ENCODE results near the gene BRAT1. TPM values are rescaled to one million over a fixed set of nuclear protein-coding genes. Genes with fewer than 3 reads are reported as not detected.

BRAT1 gene
- total RNA-seq, 3 donors from 2014 or later, result 20.7 to 27.9 (median 22.1) TPM

DNA sequence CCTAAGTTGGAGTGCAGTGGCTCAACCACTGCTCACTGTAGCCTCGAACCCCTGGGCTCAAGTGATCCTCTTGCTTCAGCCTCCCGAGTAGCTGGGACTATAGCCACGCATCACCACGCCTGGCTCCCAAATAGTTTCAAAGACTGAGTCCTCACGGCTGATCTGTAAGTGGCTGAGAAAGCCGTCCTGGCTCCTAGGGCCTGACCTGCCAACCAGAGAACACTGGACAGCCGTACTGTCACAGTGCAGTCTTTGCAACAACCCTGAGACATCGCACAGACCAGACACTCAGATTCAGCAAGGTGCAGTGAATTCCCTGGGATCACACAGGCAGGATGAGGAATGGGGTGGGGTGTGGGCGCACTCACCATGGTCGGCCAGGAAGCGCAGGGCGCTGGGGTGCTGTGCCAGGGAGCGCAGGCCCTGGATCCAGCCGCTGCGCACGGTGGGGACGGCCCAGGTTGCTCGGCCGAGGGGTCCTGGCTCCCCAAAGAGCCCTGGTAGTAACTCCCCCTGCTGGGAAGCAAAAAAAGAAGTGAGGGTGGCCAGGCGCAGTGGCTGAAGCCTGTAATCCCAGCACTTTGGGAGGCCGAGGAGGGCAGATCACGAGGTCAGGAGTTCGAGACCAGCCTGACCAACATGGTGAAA lies 10.7 kb downstream of the BRAT1 start:
- intact Hi-C loops (cut with DNase I, micrococcal nuclease), result no loop called here
- Histone ChIP-seq H3K36me3 (ENCODE audit: low read depth) (no peaks in the 10 kb centered on the region), H3K4me1 (ENCODE audit: low read depth) (no peaks in the 10 kb centered on the region), H3K4me3 (no peak overlapping the region), H3K9me3 (no peaks in the 10 kb centered on the region)
- DNase-seq, result peak in 2 of 3 donors; percentile 21 to 30
- TF ChIP-seq, protein P1, sequence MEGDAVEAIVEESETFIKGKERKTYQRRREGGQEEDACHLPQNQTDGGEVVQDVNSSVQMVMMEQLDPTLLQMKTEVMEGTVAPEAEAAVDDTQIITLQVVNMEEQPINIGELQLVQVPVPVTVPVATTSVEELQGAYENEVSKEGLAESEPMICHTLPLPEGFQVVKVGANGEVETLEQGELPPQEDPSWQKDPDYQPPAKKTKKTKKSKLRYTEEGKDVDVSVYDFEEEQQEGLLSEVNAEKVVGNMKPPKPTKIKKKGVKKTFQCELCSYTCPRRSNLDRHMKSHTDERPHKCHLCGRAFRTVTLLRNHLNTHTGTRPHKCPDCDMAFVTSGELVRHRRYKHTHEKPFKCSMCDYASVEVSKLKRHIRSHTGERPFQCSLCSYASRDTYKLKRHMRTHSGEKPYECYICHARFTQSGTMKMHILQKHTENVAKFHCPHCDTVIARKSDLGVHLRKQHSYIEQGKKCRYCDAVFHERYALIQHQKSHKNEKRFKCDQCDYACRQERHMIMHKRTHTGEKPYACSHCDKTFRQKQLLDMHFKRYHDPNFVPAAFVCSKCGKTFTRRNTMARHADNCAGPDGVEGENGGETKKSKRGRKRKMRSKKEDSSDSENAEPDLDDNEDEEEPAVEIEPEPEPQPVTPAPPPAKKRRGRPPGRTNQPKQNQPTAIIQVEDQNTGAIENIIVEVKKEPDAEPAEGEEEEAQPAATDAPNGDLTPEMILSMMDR (IDR thresholded peaks at IDR 0.05), result no peak
- no peak for ATAC-seq

DNA sequence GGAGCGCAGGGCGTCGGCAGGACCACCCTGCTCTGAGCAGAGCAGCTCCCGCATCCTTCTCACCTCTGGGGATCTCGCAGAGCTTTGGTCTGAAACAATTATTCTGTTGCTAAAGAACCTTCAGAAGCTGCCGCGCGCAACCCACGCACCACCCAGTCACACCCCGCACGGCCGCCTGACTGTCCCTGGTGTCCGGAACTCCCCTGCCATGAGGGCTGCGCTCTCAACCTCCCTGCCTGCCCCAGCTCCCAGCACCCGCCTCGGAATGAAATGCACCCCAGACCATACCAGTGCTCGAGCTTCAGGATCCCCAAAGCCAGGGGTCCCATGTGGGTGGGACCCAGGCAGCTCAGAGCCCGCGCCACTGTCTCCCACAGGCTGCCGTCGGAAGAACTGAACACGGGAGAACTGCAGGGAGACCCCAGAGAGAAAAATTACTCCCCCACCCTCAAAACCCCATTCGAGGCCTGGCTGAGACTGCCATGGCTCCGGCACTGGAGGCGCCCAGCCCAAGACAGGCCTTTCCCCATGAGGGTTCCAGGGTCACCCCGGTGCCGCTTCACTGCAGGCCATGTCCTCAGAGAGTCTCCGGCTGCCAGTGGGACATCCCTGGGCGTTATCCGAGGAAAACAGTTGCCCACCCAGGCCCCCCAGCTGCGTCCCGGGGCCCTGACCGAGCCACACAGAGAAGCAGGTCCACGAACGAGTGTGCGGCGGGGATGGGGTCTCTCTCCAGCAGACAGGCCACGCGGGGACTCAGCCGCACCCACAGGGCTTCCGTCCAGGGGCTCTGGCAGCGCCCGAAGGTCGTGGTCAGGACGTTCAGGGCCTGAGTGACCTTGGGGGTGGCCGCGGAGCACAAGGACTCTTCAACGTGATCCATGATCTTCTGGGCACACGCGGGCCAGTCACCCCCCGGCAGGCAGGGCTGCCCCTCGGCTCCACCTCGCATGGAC lies 12.1 kb downstream of the BRAT1 start:
- no peak for ATAC-seq
- H3K4me3 ChIP-seq, result no peak overlapping the region
- DNase-seq, result peak in 2 of 3 donors; percentile 21 to 43
- no peaks in the 10 kb centered on the region for H3K36me3 ChIP-seq (ENCODE audit: low read depth)
- intact Hi-C loops (cut with DNase I, micrococcal nuclease), result no loop called here
- TF ChIP-seq, protein P1 (IDR thresholded peaks at IDR 0.05), result no peak
- H3K4me1 ChIP-seq (ENCODE audit: low read depth), result no peaks in the 10 kb centered on the region
- H3K9me3 ChIP-seq, result no peaks in the 10 kb centered on the region

DNA sequence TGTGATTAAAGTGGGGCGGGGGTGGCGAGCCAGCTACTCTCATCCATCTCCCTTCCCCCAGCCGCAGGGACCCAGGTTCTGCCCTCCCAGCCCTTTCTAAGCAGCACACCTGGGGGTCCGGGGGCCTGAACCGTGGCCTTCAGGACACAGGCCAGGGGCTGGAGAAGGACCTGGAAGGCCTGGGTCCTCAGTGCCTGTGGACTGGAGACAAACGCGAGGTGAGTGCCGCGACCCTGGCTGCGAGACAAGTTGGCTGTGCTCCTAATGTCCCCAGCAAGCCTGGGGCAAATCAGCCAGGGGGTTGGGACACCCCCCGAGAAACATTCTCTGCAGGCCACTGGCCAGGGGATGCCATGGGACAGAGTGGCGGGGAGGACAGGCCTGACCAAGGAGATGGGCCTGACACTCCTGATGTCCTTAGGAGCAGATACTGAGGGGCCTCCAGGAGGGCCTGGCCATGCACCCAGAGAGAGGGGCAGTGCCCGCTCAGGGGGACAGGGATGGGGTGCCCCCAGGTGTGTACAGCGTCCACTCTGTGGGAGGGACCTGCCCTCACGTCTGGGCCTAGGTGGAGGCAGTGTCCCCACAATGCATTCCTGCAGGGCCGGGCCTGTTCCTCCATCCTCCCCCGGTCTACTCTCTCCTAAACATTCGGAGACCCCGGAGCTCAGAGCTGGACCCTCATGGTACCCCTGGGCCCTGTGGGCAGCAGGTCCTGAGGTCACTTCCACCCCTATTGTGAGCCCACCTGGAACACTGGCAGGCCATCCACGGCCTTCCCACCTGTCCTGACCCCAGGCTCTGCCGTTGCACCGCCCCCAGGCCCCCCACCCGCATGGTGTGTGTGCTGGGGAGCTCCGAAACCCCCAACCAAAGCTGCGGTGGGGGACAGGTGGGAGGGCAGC lies 13.1 kb downstream of the BRAT1 start:
- TF ChIP-seq, protein P1 (IDR thresholded peaks at IDR 0.05), result no peak

DNA sequence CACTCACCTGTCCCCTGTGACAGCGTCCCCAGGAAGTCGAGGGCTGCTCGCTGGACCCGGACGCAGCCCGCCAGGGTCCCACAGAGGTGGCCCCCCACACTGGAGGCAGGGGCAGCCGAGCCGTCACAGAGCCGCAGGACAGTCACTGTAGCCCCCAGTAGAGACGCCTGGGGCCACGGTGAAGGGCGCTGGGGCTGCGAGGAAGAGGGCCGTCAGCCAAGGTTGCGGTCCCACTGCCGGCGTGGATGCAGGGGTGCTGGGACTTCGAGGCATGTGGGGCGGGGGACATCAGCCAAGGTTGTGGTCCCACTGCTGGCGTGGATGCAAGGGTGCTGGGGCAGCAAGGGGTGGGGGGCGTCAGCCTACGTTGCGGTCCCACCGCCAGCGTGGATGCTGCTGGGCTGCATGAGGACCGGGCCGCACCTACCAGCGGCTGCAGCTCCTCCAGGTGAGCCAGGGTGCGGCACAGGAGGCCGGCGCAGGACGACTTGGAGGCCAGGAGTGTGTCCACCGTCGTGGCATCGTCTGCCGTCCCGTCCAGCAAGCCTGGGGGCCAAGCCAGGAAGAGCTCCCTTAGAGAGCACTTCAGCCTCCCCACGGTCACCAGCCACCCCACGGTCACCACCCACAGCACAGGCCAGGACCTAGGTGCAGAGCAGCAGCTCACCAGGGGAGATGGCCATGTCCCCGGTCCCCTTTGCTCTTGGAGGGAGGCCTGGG lies 13.9 kb downstream of the BRAT1 start:
- intact Hi-C loops (cut with DNase I, micrococcal nuclease), result no loop called here
- Histone ChIP-seq H3K4me3 (no peak overlapping the region), H3K4me1 (ENCODE audit: low read depth) (no peaks in the 10 kb centered on the region), H3K36me3 (ENCODE audit: low read depth) (no peaks in the 10 kb centered on the region), H3K9me3 (no peaks in the 10 kb centered on the region)
- ATAC-seq (no peak), DNase-seq (peak in 1 of 3 donors; percentile 31)
- TF ChIP-seq, protein P1 (IDR thresholded peaks at IDR 0.05), result no peak

More for the DNA sequence above, 13.1 kb downstream of the BRAT1 start:
- intact Hi-C loops (cut with DNase I, micrococcal nuclease), result no loop called here
- DNase-seq (peak in 2 of 3 donors; percentile 9 to 46), ATAC-seq (no peak)
- Histone ChIP-seq H3K36me3 (ENCODE audit: low read depth) (no peaks in the 10 kb centered on the region), H3K9me3 (no peaks in the 10 kb centered on the region), H3K4me1 (ENCODE audit: low read depth) (no peaks in the 10 kb centered on the region), H3K4me3 (no peak overlapping the region)

DNA sequence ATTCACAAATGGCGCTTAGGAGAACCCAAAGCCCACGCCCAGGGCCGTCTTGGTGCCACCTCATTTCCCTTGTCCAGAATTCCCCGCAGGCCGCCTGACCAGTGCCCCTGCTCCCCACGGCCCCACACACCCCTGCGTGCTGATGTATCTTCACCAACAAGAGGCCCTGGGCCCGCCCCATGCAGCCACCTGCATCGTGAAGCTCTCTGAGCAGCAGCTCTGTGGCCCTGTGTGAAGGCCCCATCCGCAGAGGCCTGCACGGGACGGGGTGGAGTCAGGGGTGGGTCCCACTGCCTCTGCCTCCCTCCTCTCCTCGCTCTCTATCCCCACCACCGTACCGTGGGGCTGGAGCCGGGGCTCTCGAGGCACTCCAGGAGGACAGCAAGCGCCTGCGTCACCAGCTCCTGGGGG lies 14.7 kb downstream of the BRAT1 start:
- H3K4me3 ChIP-seq, result no peak overlapping the region

More for the DNA sequence above, 14.7 kb downstream of the BRAT1 start:
- intact Hi-C loops (cut with DNase I, micrococcal nuclease), result no loop called here
- Histone ChIP-seq H3K4me1 (ENCODE audit: low read depth) (no peaks in the 10 kb centered on the region), H3K36me3 (ENCODE audit: low read depth) (no peaks in the 10 kb centered on the region), H3K9me3 (no peaks in the 10 kb centered on the region)
- no peak for ATAC-seq
- TF ChIP-seq, protein P1 (IDR thresholded peaks at IDR 0.05), result no peak
- DNase-seq, result peak in 2 of 3 donors; percentile 21 to 49

Measured in mucosa of descending colon (tissue), 3 donors.